Neural cell (in vitro differentiated cells): ENCODE results near the gene LRP1. TPM values are rescaled to one million over a fixed set of nuclear protein-coding genes. Genes with fewer than 3 reads are reported as not detected.

Source experiments
- H2AFZ ChIP-seq: fragments of 200-600, 300-800 bp; sonication (generic), shearing (Covaris generic); 2 replicates; pipeline ENCODE4 v1.6.0; 2014; ENCODE audit warnings: low read depth, mild to moderate bottlenecking, antibody characterized with exemption, low read length, moderate library complexity
- H3F3A ChIP-seq: fragments of 200-600 bp; shearing (Covaris generic); 2 replicates; pipeline ENCODE4 v1.6.1; 2016; ENCODE audit warnings: mild to moderate bottlenecking, moderate library complexity, mixed read lengths, antibody characterized with exemption, low read length; ENCODE audit not compliant: insufficient read depth, poor library complexity, severe bottlenecking
- H3K27ac ChIP-seq: fragments of 200-600, 300-800 bp; sonication (generic), shearing (Covaris generic); 2 replicates; pipeline ENCODE4 v1.5.1; 2014; ENCODE audit warnings: mild to moderate bottlenecking, low read length, moderate library complexity
- H3K27me3 ChIP-seq: fragments of 300-800, 200-600 bp; sonication (generic), shearing (Covaris generic); 2 replicates; pipeline ENCODE4 v1.6.0; 2014; ENCODE audit warnings: mild to moderate bottlenecking, low read depth, low read length, moderate library complexity; ENCODE audit not compliant: insufficient read depth
- H3K36me3 ChIP-seq: fragments of 300-800, 200-600 bp; sonication (generic), shearing (Covaris generic); 2 replicates; pipeline ENCODE4 v1.5.1; 2014; ENCODE audit warnings: mild to moderate bottlenecking, antibody characterized with exemption, low read length, moderate library complexity; ENCODE audit not compliant: insufficient read depth
- H3K4me2 ChIP-seq: fragments of 300-800, 200-600 bp; sonication (generic), shearing (Covaris generic); 2 replicates; pipeline ENCODE4 v1.6.0; 2014; ENCODE audit warnings: mild to moderate bottlenecking, low read length
- H3K4me3 ChIP-seq: fragments of 300-800, 200-600 bp; sonication (generic), shearing (Covaris generic); 2 replicates; pipeline ENCODE4 v1.5.1; 2014; ENCODE audit warnings: mild to moderate bottlenecking, low read length, moderate library complexity
- H3K79me2 ChIP-seq: fragments of 200-600 bp; shearing (Covaris generic); replicated peaks from 2 replicates; pipeline ENCODE4 v1.6.0; 2014; ENCODE audit warnings: mild to moderate bottlenecking, low read length, moderate library complexity; ENCODE audit not compliant: insufficient read depth
- H3K9ac ChIP-seq: fragments of 300-800, 200-600 bp; sonication (generic), shearing (Covaris generic); 2 replicates; pipeline ENCODE4 v1.6.1; 2016; ENCODE audit warnings: mild to moderate bottlenecking, low read length, mixed read lengths
- H3K9me2 ChIP-seq: fragments of 200-600 bp; shearing (Covaris generic); 2 replicates; pipeline ENCODE4 v1.6.1; 2016; ENCODE audit warnings: mild to moderate bottlenecking, low read length, mixed read lengths; ENCODE audit not compliant: insufficient read depth
- H3K9me3 ChIP-seq: fragments of 200-600, 300-800 bp; sonication (generic), shearing (Covaris generic); 2 replicates; pipeline ENCODE4 v1.6.1; 2016; ENCODE audit warnings: mild to moderate bottlenecking, mixed run types, low read length, moderate library complexity, mixed read lengths
- H4K20me1 ChIP-seq: fragments of 200-600 bp; shearing (Covaris generic); 2 replicates; pipeline ENCODE4 v1.6.1; 2016; ENCODE audit warnings: mild to moderate bottlenecking, mixed run types; ENCODE audit not compliant: insufficient read depth
- CTCF ChIP-seq: fragments of 450-650 bp; IDR thresholded peaks from 2 replicates; pipeline ENCODE4 v1.5.1; 2014; ENCODE audit warnings: antibody characterized with exemption, mild to moderate bottlenecking, moderate library complexity; ENCODE audit not compliant: poor library complexity, severe bottlenecking
- EP300 ChIP-seq: fragments of 450-650 bp; conservative IDR thresholded peaks from 2 replicates; pipeline ENCODE4 v1.6.1; 2014; ENCODE audit warnings: antibody characterized with exemption, mild to moderate bottlenecking, moderate library complexity; ENCODE audit not compliant: poor library complexity, severe bottlenecking
- EZH2 ChIP-seq: fragments of 200-600, 300-800 bp; shearing (Covaris generic), sonication (generic); IDR thresholded peaks from 2 replicates; pipeline ENCODE4 v1.6.1; 2014; ENCODE audit warnings: antibody characterized with exemption, low read length, borderline replicate concordance, mild to moderate bottlenecking; ENCODE audit not compliant: insufficient read depth, poor library complexity, severe bottlenecking
- MXI1 ChIP-seq: fragments of 450-650 bp; conservative IDR thresholded peaks from 2 replicates; pipeline ENCODE4 v1.6.1; 2014; ENCODE audit warnings: antibody characterized with exemption, mild to moderate bottlenecking; ENCODE audit not compliant: poor library complexity, severe bottlenecking
- POLR2AphosphoS5 ChIP-seq: IDR thresholded peaks from 2 replicates; pipeline ENCODE4 v1.6.1; 2012
- RAD21 ChIP-seq: fragments of 450-650 bp; conservative IDR thresholded peaks from 2 replicates; pipeline ENCODE4 v1.6.1; 2014; ENCODE audit warnings: antibody characterized with exemption, mild to moderate bottlenecking, moderate library complexity
- REST ChIP-seq: IDR thresholded peaks from 2 replicates; pipeline ENCODE4 v1.6.1; 2012; ENCODE audit warnings: borderline replicate concordance
- SMC3 ChIP-seq: fragments of 450-650 bp; conservative IDR thresholded peaks from 2 replicates; pipeline ENCODE4 v1.6.1; 2014; ENCODE audit warnings: antibody characterized with exemption, mild to moderate bottlenecking, moderate library complexity; ENCODE audit not compliant: poor library complexity
- TAF1 ChIP-seq: IDR thresholded peaks from 2 replicates; pipeline ENCODE4 v1.6.1; 2012; ENCODE audit warnings: low read depth
- polyA plus RNA-seq: library from polyadenylated mRNA; depleted of rRNA; stranded (reverse); fragments of >200 nt; gene quantifications from 2 replicates; pipeline ENCODE4 v1.2.3, GENCODE V29; 2014

LRP1 gene
- polyA plus RNA-seq, 1 donor from 2014 or later = 18.2 TPM

- no peaks in the 10 kb centered on the region for H3K36me3 ChIP-seq
- no peaks in the 10 kb centered on the region for H3K79me2 ChIP-seq
- H3F3A ChIP-seq = no peaks in the 10 kb centered on the region
- no peak overlapping the region for H3K9ac ChIP-seq
- H4K20me1 ChIP-seq = no peaks in the 10 kb centered on the region
- no peak overlapping the region for H3K4me2 ChIP-seq
- H3K27me3 ChIP-seq = no peaks in the 10 kb centered on the region
- H3K9me3 ChIP-seq = no peaks in the 10 kb centered on the region
- H2AFZ ChIP-seq = no peak overlapping the region
- TF ChIP-seq EZH2 = no peak
- no peak for TF ChIP-seq POLR2AphosphoS5
- H3K4me3 ChIP-seq = no peak overlapping the region
- H3K9me2 ChIP-seq = no peaks in the 10 kb centered on the region
- H3K27ac ChIP-seq = no peak overlapping the region
Measured at GRCh38 chr12:57104292-57104910, 23.9 kb upstream of the LRP1 start.

- no peak overlapping the region for H2AFZ ChIP-seq
- H3K4me2 ChIP-seq = no peak overlapping the region
- H3K9me3 ChIP-seq = no peaks in the 10 kb centered on the region
- no peak for TF ChIP-seq EP300
- TF ChIP-seq RAD21 = no peak
- no peak for TF ChIP-seq TAF1
- TF ChIP-seq REST = no peak
- no peak for TF ChIP-seq POLR2AphosphoS5
- no peak for TF ChIP-seq EZH2
- no peak for TF ChIP-seq MXI1
- TF ChIP-seq CTCF = no peak
- no peak for TF ChIP-seq SMC3
- H3K9ac ChIP-seq = no peak overlapping the region
- no peaks in the 10 kb centered on the region for H3K27me3 ChIP-seq
- no peaks in the 10 kb centered on the region for H3K36me3 ChIP-seq
- H4K20me1 ChIP-seq = no peaks in the 10 kb centered on the region
- no peaks in the 10 kb centered on the region for H3K79me2 ChIP-seq
- H3K9me2 ChIP-seq = no peaks in the 10 kb centered on the region
- H3K27ac ChIP-seq = no peak overlapping the region
- H3F3A ChIP-seq = no peaks in the 10 kb centered on the region
- no peak overlapping the region for H3K4me3 ChIP-seq
Measured at GRCh38 chr12:57105011-57105753, 23.1 kb upstream of the LRP1 start.
